BLaER1 treated with 17β-estradiol and CSF1 and Interleukin-3, amounts not matched to agents 10 nM and 100 nM (cell line): ENCODE results near the gene MELTF.
A peak's percentile ranks its signal among the peaks of the same experiment; 100 is the strongest.

Source experiments
- H3K27ac ChIP-seq, 11 experiments: shearing (Covaris generic); formaldehyde crosslinking; 2 replicates each; pipeline ENCODE4 v1.8.1; 2022
- H3K27me3 ChIP-seq, 11 experiments: shearing (Covaris generic); formaldehyde crosslinking; 2 replicates each; pipeline ENCODE4 v1.8.1; 2022
- H3K36me3 ChIP-seq, 11 experiments: shearing (Covaris generic); formaldehyde crosslinking; 2 replicates each; pipeline ENCODE4 v1.8.1; 2022
- H3K4me1 ChIP-seq, 10 experiments: shearing (Covaris generic); formaldehyde crosslinking; 2 replicates each; pipeline ENCODE4 v1.8.1; 2022
- H3K4me2 ChIP-seq, 11 experiments: shearing (Covaris generic); formaldehyde crosslinking; 2 replicates each; pipeline ENCODE4 v1.8.1; 2022
- H3K4me3 ChIP-seq, 10 experiments: shearing (Covaris generic); formaldehyde crosslinking; 2 replicates each; pipeline ENCODE4 v1.8.1; 2022
- H3K9ac ChIP-seq, 11 experiments: shearing (Covaris generic); formaldehyde crosslinking; 2 replicates each; pipeline ENCODE4 v1.8.1; 2022
- H3K9me3 ChIP-seq, 11 experiments: shearing (Covaris generic); formaldehyde crosslinking; replicated peaks in 1 of 11; 2 replicates each; pipeline ENCODE4 v1.8.1; 2022
- H4K20me1 ChIP-seq, 11 experiments: shearing (Covaris generic); formaldehyde crosslinking; 2 replicates each; pipeline ENCODE4 v1.8.1; 2022
- Cebpa-rat ChIP-seq, 11 experiments: shearing (Covaris generic); IDR thresholded peaks; 2 replicates each; pipeline ENCODE4 v1.8.1; 2022

Gene MELTF

GRCh38 chr3:196975349-196975748 lies 54.3 kb downstream of the MELTF start:
- no peak overlapping the region for H3K4me2 ChIP-seq

GRCh38 chr3:196974661-196975060 lies 55.0 kb downstream of the MELTF start:
- Histone ChIP-seq H3K36me3 (no peaks in the 10 kb centered on the region), H3K27me3 (peaks cover 14 to 19% (median 17%) of the 10 kb centered on the region in 11 experiments), H3K9ac (no peak overlapping the region), H3K27ac (no peak overlapping the region), H3K4me1 (peaks cover 12 to 19% (median 14%) of the 10 kb centered on the region in 10 experiments), H3K4me2 (no peak overlapping the region), H3K4me3 (no peak overlapping the region), H4K20me1 (no peaks in the 10 kb centered on the region), H3K9me3 (peaks cover 0 to 20% (median 16%) of the 10 kb centered on the region in 11 experiments; a peak in 16 of 22 replicates)
- TF ChIP-seq Cebpa-rat (IDR thresholded peaks at IDR 0.05) = no peak

More at GRCh38 chr3:196975349-196975748, 54.3 kb downstream of the MELTF start:
- Histone ChIP-seq H3K36me3 (no peaks in the 10 kb centered on the region), H3K4me1 (peaks cover 9 to 14% (median 10%) of the 10 kb centered on the region in 10 experiments), H3K4me3 (no peak overlapping the region), H4K20me1 (no peaks in the 10 kb centered on the region), H3K27me3 (peaks cover 10 to 13% (median 13%) of the 10 kb centered on the region in 11 experiments), H3K9ac (0 out of 22 replicates have a peak overlapping the region, but pooled peaks of 1 of the 11 experiments have one; percentile 13), H3K9me3 (peaks cover 0 to 20% (median 16%) of the 10 kb centered on the region in 11 experiments; a peak in 16 of 22 replicates), H3K27ac (no peak overlapping the region)
- no peak for TF ChIP-seq Cebpa-rat (IDR thresholded peaks at IDR 0.05)

- no peak for TF ChIP-seq Cebpa-rat (IDR thresholded peaks at IDR 0.05)
- Histone ChIP-seq H3K4me2 (peak overlapping the region; percentile 89 to 100 (median 99)), H3K4me3 (peak overlapping the region in 1 of 10 experiments; percentile 91; a peak in 2 of 20 replicates), H3K4me1 (peaks cover 20 to 25% (median 23%) of the 10 kb centered on the region in 10 experiments), H3K36me3 (peaks cover 0 to 7% (median 2%) of the 10 kb centered on the region in 11 experiments; a peak in 11 of 22 replicates), H3K27ac (no peak overlapping the region), H3K9me3 (peaks cover 0 to 20% (median 16%) of the 10 kb centered on the region in 11 experiments; a peak in 16 of 22 replicates), H3K9ac (peak overlapping the region in 6 of 11 experiments; percentile 82 to 91 (median 87); a peak in 6 of 22 replicates), H3K27me3 (peaks cover 15 to 28% (median 18%) of the 10 kb centered on the region in 11 experiments), H4K20me1 (peaks cover 0 to 14% (median 0%) of the 10 kb centered on the region in 11 experiments; a peak in 3 of 22 replicates)
Measured at GRCh38 chr3:196971094-196971698, 58.4 kb downstream of the MELTF start.

- peaks cover 0 to 14% (median 0%) of the 10 kb centered on the region in 11 experiments; a peak in 3 of 22 replicates for H4K20me1 ChIP-seq
- H3K27me3 ChIP-seq = peaks cover 15 to 28% (median 18%) of the 10 kb centered on the region in 11 experiments
- H3K36me3 ChIP-seq = peaks cover 0 to 13% (median 6%) of the 10 kb centered on the region in 11 experiments; a peak in 12 of 22 replicates
- peak overlapping the region in 10 of 11 experiments; percentile 82 to 91 (median 88); a peak in 13 of 22 replicates for H3K9ac ChIP-seq
- H3K4me2 ChIP-seq = peak overlapping the region; percentile 89 to 100 (median 99)
- no peak for TF ChIP-seq Cebpa-rat (IDR thresholded peaks at IDR 0.05)
- peak overlapping the region in 1 of 11 experiments; percentile 88; a peak in 1 of 22 replicates for H3K27ac ChIP-seq
- H3K4me1 ChIP-seq = peaks cover 20 to 25% (median 23%) of the 10 kb centered on the region in 10 experiments
- peaks cover 0 to 20% (median 16%) of the 10 kb centered on the region in 11 experiments; a peak in 16 of 22 replicates for H3K9me3 ChIP-seq
- H3K4me3 ChIP-seq = peak overlapping the region in 8 of 10 experiments; percentile 8 to 92 (median 84); a peak in 12 of 20 replicates
Measured at GRCh38 chr3:196970547-196971093, 59.0 kb downstream of the MELTF start.

GRCh38 chr3:196969660-196970546 lies 59.7 kb downstream of the MELTF start:
- Histone ChIP-seq H3K4me2 (peak overlapping the region; percentile 89 to 100 (median 99)), H3K9me3 (peaks cover 0 to 20% (median 16%) of the 10 kb centered on the region in 11 experiments; a peak in 16 of 22 replicates), H3K9ac (peak overlapping the region; percentile 82 to 91 (median 87)), H3K27me3 (peaks cover 15 to 28% (median 18%) of the 10 kb centered on the region in 11 experiments), H3K27ac (peak overlapping the region; percentile 53 to 93 (median 86); a peak in 21 of 22 replicates), H3K36me3 (peaks cover 0 to 13% (median 8%) of the 10 kb centered on the region in 11 experiments; a peak in 13 of 22 replicates), H3K4me1 (peaks cover 20 to 25% (median 23%) of the 10 kb centered on the region in 10 experiments), H4K20me1 (peaks cover 0 to 14% (median 0%) of the 10 kb centered on the region in 11 experiments; a peak in 3 of 22 replicates), H3K4me3 (peak overlapping the region; percentile 72 to 92 (median 85))
- no peak for TF ChIP-seq Cebpa-rat (IDR thresholded peaks at IDR 0.05)

GRCh38 chr3:196969134-196969659 lies 60.4 kb downstream of the MELTF start:
- TF ChIP-seq Cebpa-rat (IDR thresholded peaks at IDR 0.05) = no peak
- Histone ChIP-seq H3K4me3 (peak overlapping the region; percentile 72 to 92 (median 85)), H3K9ac (peak overlapping the region; percentile 82 to 91 (median 87)), H3K9me3 (peaks cover 0 to 20% (median 16%) of the 10 kb centered on the region in 11 experiments; a peak in 16 of 22 replicates), H3K27me3 (peaks cover 15 to 28% (median 18%) of the 10 kb centered on the region in 11 experiments), H3K4me1 (peaks cover 20 to 25% (median 23%) of the 10 kb centered on the region in 10 experiments), H3K36me3 (peaks cover 0 to 13% (median 8%) of the 10 kb centered on the region in 11 experiments; a peak in 13 of 22 replicates), H3K4me2 (peak overlapping the region; percentile 89 to 100 (median 99)), H4K20me1 (peaks cover 0 to 14% (median 0%) of the 10 kb centered on the region in 11 experiments; a peak in 3 of 22 replicates), H3K27ac (peak overlapping the region; percentile 53 to 93 (median 86); a peak in 21 of 22 replicates)

GRCh38 chr3:196968233-196969133 lies 61.1 kb downstream of the MELTF start, which contains the start of gene PIGZ:
Gene PIGZ (minus strand): TSS chr3:196968833. CDS start chr3:196952031, 16,802 bp downstream.
- H3K9me3 ChIP-seq = peaks cover 0 to 20% (median 16%) of the 10 kb centered on the region in 11 experiments; a peak in 16 of 22 replicates
- TF ChIP-seq Cebpa-rat (IDR thresholded peaks at IDR 0.05) = no peak
- H3K36me3 ChIP-seq = peaks cover 0 to 13% (median 8%) of the 10 kb centered on the region in 11 experiments; a peak in 13 of 22 replicates
- peak within 1 kb of the TSS; percentile 82 to 91 (median 87) for H3K9ac ChIP-seq
- H3K27ac ChIP-seq = peak within 1 kb of the TSS; percentile 53 to 93 (median 86); a peak in 21 of 22 replicates
- H4K20me1 ChIP-seq = peaks cover 0 to 14% (median 0%) of the 10 kb centered on the region in 11 experiments; a peak in 3 of 22 replicates
- peaks cover 20 to 28% (median 25%) of the 10 kb centered on the region in 10 experiments for H3K4me1 ChIP-seq
- H3K4me2 ChIP-seq = peak within 1 kb of the TSS; percentile 89 to 100 (median 99)
- peaks cover 15 to 28% (median 18%) of the 10 kb centered on the region in 11 experiments for H3K27me3 ChIP-seq
- peak within 1 kb of the TSS; percentile 72 to 92 (median 85) for H3K4me3 ChIP-seq
